Suppressor macrophage (primary cell): ENCODE measurements around the gene KLK5.
"Not testable (repeated sequence)": the region's sequence is repeated elsewhere in the genome, so short reads cannot be mapped to it uniquely, and the experiment has no call there.

Experiments
- DNase-seq, 4 experiments: peaks; one replicate each; pipeline ENCODE4 v3.0.0-alpha.2; 2020 to 2022

The KLK5 gene

GRCh38 chr19:50921426-50922316 is 31.2 kb downstream of the KLK5 start:
- peak; percentile 86 to 95 (median 90) for DNase-seq

- DNase-seq: no peak
These were observed 36.8 kb downstream of the KLK5 start for GRCh38 chr19:50916069-50916468.

- DNase-seq: peak; percentile 68 to 87 (median 78)
These were observed 39.8 kb downstream of the KLK5 start for GRCh38 chr19:50912727-50913716.

GRCh38 chr19:50912102-50912599 is 40.7 kb downstream of the KLK5 start:
- DNase-seq: peak in 2 of 4 experiments; percentile 27 to 38

GRCh38 chr19:50911206-50912101 is 41.4 kb downstream of the KLK5 start, which contains the start of gene KLK4:
TSS of gene KLK4 (minus strand) at chr19:50911395. CDS start at chr19:50910738, 657 bp downstream.
- DNase-seq: no peak

- DNase-seq: no peak
These were observed 42.1 kb downstream of the KLK5 start for GRCh38 chr19:50910722-50911121.

GRCh38 chr19:50909240-50910070 is 43.4 kb downstream of the KLK5 start:
- DNase-seq: peak; percentile 67 to 83 (median 70)

GRCh38 chr19:50908336-50908735 is 44.5 kb downstream of the KLK5 start:
- no peak for DNase-seq

GRCh38 chr19:50906217-50906616 is 46.6 kb downstream of the KLK5 start:
- DNase-seq: peak; percentile 59 to 78 (median 64)

GRCh38 chr19:50902640-50903039 is 50.2 kb downstream of the KLK5 start:
- no peak for DNase-seq

GRCh38 chr19:50899569-50899968 is 53.3 kb downstream of the KLK5 start:
- DNase-seq: peak in 3 of 4 experiments; percentile 31 to 52 (median 40)

GRCh38 chr19:50898018-50898417 is 54.8 kb downstream of the KLK5 start:
- no peak for DNase-seq

GRCh38 chr19:50897612-50898011 is 55.2 kb downstream of the KLK5 start:
- DNase-seq: peak in 1 of 4 experiments; percentile 7

- DNase-seq: no peak
These were observed 55.6 kb downstream of the KLK5 start for GRCh38 chr19:50897191-50897607.

- peak; percentile 75 to 91 (median 84) for DNase-seq
These were observed 56.1 kb downstream of the KLK5 start for GRCh38 chr19:50896591-50897190.

GRCh38 chr19:50896089-50896590 is 56.7 kb downstream of the KLK5 start:
- DNase-seq: not testable (repeated sequence)

- no peak for DNase-seq
These were observed 58.1 kb downstream of the KLK5 start for GRCh38 chr19:50894478-50895356.
